COR-L47 (cell line): ENCODE results near the gene FCN2.

Experiments used
- DNase-seq: peaks from one replicate; lab custom pipeline; 2025; lab: John Stamatoyannopoulos, UW

The FCN2 gene

GRCh38 chr9:134912126-134912840 lies 31.7 kb downstream of the FCN2 start:
- DNase-seq, result no peak

- no peak for DNase-seq
Measured at GRCh38 chr9:134913041-134913712, 32.6 kb downstream of the FCN2 start.

DNA sequence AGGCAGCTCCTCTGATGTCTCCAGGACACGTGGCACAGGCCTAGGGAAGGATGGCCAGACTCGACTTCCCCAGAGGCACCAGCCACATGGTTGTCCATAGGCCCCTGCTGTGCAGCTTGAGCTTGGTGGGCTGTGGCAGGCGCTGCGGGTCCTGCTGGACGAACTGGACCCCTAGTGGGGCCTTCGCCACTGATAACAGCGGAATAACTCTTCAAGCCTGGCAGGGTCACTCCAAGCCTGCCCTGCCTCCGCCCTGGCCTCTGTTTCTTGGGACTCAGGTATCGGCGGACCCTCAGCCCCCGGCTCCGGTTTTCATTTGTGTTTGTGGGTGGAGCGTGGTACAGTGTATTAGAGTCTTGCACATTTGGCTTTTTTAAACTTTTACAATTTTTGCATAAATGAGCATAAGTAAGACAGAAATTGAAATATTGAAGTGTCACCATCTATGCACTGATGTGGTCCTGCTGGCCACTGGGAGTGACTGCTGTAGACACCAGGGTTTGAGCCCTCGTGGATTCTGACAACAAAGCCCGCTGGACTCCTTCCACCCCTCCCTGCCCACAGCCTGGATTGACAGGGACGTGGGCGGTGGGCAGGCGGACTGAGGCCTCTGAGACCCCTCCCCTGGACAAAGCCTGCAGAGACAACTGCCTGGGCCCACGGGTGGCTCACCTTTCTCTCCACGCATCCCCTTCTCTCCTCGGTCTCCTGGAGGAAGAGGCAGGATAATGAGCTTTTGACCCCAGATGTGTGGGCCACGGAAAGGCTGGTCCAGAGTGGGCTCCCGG lies 33.3 kb downstream of the FCN2 start:
- DNase-seq, result no peak

GRCh38 chr9:134914501-134914834 lies 33.9 kb downstream of the FCN2 start:
- DNase-seq, result no peak

GRCh38 chr9:134915046-134915985 lies 34.7 kb downstream of the FCN2 start:
- DNase-seq, result no peak

DNA sequence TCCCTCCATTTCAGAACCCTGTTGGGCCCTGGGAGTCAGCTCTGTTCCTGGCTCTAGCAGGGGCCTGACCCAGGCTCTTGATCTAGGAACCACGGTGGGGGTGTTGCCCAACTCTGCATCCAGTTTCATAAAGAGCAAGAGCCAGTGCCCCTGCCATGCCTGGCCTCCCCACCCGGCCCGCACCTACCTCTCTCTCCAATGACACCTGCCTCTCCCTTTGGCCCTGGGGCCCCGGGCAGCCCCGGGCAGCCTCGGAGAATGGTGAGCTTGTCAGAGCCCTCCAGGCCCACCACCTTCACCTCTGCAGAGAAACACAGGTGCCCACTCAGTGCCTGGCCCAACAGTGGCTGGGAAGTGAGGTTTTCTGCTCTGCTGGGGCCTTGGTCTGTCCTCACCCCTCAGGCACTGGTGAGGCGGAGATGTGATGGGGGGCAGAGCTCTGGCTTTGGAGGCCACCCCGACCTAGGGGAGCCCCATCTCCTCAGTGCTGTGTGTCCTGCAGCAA lies 35.6 kb downstream of the FCN2 start:
- DNase-seq, result no peak

DNA sequence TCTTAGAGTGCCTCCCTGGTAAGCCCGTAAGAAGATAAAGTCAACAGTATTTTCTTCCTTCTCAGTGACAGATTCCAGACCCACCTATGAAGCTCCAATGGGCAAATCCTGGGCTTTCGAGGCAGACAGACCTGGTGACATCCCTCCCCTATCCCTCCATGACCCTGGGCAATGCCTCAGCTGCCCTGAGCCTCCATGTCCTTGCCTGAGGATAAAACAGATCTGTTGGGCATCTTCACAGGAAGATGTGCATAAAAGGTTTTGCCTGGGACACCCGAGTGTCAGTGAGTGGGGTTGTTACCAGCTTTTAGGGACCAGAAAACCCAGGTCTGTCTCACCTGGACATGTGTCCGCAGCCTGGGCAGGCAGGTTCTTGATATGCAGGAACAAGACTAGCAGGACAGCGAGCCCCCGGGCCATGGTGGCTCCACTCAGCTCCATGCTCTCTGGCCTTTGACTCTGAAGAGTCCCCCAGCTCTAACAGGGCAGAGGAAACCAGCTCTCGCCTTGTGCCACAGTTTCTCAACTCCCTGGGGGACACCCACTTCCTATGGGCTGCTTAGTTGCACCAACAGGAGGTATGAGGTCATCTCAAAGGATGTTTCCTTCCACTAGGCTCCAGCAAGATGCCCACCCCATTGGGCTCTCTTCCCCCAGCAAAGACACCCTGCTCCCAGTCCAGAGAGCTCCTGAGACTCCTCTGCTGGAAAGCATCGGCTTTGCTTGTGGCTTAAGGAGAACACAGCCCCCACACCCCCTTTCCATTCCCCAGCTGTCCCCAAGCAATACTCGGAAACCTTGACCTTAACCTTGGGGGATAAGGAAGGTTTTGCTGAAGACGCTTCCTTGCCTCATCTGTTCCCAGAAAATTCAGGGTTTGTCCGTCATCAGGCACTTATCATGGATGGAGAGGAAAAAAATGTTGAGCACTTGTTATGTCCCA lies 37.1 kb downstream of the FCN2 start, which contains the start of gene FCN1:
Gene FCN1 (minus strand): TSS at position 482 of the 943 bp plus-strand sequence. CDS start 41 bp downstream, at position 441.
- no peak for DNase-seq

GRCh38 chr9:134918646-134919045 lies 38.0 kb downstream of the FCN2 start:
- no peak for DNase-seq

DNA sequence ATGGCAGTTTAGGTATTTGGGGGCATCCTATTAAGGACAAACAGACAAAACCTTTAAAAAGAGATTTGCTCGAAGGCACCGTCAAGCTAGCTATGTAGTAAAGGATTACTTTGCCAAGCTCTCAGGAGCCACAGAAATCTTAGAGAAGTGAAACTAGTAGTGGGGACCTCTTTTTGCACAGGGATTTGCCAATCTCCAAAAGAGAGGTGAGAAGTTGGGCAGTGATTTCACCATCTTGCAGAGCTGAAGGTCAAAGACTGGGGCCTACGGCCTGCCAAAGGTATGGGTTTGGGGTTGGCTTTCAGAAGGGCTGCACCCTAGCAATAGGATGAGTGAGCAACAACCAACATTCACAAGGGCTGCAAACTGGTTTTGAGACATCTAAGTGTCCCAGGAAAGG lies 38.7 kb downstream of the FCN2 start:
- no peak for DNase-seq

GRCh38 chr9:134922066-134922931 lies 41.7 kb downstream of the FCN2 start:
- DNase-seq, result no peak

DNA sequence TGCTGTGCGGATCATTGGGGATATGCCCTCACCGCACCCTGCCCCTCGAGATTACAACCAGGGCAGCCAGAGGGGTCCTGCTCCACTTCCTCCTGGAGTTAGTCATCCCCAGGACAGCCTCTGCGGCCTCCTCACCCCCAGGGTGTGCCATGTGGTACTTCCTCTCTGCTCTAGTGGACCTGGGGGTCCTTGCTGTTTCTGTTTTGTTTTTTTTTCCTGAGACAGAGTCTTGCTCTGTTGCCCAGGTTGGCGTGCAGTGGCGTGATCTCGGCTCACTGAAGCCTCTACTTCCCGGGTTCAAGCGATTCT lies 42.3 kb downstream of the FCN2 start:
- no peak for DNase-seq

DNA sequence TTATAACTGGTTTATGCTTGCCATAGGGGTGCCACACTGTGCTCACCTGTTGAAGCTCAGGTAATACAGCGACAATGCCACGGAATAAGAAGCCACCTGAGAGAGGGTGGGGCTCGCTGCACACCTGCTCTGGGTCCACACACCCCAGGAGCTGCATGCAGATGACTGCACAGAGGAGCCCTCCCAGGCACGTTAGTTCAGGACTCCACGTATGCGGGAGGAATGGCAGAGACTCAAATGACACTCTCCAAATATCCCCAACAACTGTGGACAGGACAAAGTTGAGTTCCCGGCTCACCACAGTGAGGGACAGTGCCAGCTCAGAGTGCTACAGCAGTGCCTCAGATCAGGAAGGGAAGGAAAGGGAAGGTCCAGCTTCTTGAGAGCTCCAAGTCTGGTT lies 42.9 kb downstream of the FCN2 start:
- DNase-seq, result no peak

DNA sequence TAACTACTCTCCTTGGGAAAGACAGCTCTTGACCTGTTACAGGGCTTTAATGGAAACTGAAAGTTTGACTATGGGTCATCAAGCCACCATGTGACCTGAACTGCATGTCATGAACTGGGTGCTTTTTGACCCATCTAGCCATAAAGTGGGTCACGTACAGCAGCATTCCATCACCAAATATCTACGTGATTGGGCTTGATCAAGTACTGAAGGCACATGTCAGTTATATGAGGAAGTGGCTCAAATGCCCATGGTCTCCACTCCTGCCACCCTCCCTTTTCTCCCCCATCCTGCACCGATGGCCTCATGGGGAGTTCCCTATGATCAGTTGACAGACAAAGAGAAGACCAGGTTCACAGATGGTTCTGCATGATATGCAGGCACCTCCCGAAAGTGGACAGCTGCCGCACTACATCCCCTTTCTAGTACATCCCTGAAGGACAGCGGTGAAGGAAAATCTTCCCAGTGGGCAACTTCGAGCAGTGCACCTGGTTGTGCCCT lies 44.5 kb downstream of the FCN2 start:
- no peak for DNase-seq

DNA sequence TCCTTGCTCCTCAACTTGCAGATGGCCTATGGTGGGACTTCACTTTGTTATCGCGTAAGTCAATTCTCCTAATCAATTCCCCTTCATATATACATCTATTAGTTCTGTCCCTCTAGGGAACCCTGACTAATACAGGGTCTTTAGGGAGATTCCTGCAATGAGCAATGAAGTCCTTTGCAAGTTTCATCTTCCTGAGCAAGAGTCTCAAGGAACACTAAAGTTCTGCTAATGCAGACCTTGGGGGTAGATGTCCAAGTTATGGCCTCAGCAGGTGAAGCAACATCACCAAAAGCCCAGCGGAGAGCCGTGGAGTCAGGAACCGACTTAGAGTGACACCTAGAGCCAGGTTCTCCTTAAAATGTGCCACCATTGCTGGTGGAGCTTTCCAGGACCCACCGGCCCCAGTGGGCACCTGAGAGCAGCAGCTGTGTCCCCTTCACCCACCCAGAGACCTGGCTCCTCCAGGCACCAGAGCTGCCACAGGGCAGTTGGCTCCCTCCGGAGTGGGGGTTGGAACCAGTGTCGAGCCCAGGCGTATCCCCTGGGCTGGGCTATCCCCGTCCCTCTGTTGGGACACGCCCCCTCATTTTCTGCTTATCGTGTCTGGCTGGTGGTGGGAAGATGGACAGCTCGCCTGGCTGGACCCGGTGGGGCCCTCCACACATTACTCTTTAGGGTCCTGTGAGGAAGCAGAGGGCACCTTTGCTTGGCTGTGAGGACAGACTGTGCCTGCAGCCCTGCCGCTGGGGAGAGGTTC lies 48.0 kb downstream of the FCN2 start:
- no peak for DNase-seq

DNA sequence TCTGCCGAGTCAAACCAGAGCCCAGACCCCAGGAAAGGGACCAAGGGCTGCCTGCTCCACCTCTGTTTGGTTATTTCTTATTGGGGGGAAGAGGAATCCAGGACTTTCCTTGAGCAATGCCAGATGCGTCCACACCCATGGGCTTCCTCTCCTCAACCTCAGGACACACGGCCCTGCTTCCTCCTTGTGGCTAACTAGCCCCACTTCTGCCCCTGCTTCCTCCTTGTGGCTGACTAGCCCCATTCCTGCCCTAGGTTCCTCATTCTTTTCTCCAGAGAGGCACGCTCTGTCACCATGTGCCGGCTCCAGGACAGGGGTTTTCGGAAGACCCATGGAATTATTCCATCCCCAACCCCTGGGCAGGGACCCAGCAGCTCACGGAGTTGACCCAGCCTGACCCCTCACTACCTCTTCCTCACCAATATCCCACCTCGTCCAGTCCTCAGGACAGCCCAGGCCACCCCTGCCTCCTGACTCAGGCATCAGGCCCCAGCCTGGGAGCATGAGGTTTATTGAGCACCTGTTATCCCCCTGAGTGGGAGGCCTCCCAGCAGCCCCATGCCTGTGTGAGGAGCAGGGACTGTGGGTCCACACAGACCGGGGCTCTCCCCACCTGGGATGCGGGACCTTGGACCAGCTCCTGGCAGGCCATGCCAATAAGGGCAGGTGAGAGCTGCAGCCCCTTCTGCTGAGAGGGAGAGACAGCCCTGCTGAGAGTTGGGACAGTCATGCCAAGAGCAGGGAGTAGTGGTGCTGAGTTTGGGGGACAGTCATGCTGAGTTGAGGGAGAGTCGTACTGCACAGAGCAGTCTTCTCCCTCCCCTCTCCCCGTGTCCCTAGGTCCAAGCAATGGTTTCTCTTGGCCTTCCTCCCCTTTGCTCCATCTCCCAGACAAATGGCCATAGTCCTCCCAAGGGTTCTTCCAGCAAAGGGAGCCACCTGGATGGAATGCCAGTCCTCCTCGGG lies 48.9 kb downstream of the FCN2 start:
- DNase-seq, result no peak

- no peak for DNase-seq
Measured at GRCh38 chr9:134930398-134930797, 49.8 kb downstream of the FCN2 start.

GRCh38 chr9:134932171-134932570 lies 51.6 kb downstream of the FCN2 start:
- no peak for DNase-seq

GRCh38 chr9:134932606-134933005 lies 52.0 kb downstream of the FCN2 start:
- DNase-seq, result no peak
